ENCODE results near the gene ALAS1. TPM values are rescaled to one million over a fixed set of nuclear protein-coding genes. Genes with fewer than 3 reads are reported as not detected.

The ALAS1 gene
- total and polyA plus RNA-seq, 2 experiments from 2014 or later = 85.3 to 90.1 TPM

GRCh38 chr3:52228751-52229291, 30.9 kb downstream of the ALAS1 start:
- Histone ChIP-seq H3K4me1 (ENCODE audit: insufficient read depth) (no peaks in the 10 kb centered on the region), H3K9me3 (ENCODE audit: low read depth) (no peaks in the 10 kb centered on the region), H3K27ac (no peak overlapping the region), H3K4me2 (no peak overlapping the region), H3K4me3 (no peak overlapping the region), H4K20me1 (ENCODE audit: insufficient read depth, poor library complexity, severe bottlenecking) (no peaks in the 10 kb centered on the region), H3K79me2 (no peaks in the 10 kb centered on the region), H3K9me2 (replicated peaks; ENCODE audit: insufficient read depth) (no peaks in the 10 kb centered on the region), H3K27me3 (no peaks in the 10 kb centered on the region), H3K36me3 (replicated peaks; ENCODE audit: insufficient read depth, low read depth) (no peaks in the 10 kb centered on the region), H2AFZ (no peak overlapping the region)
- WGBS (ENCODE audit: low lambda C conversion rate, missing lambda C conversion rate) = 96% methylated on average over 21 of the region's 21 CpGs
- TF ChIP-seq EZH2 (IDR thresholded peaks at IDR 0.05; ENCODE audit: borderline replicate concordance) (no peak), EZH2phosphoT487 (IDR thresholded peaks at IDR 0.05; ENCODE audit: low read depth, severe bottlenecking, unreplicated experiment) (no peak)
- TF ChIP-seq, protein P1, sequence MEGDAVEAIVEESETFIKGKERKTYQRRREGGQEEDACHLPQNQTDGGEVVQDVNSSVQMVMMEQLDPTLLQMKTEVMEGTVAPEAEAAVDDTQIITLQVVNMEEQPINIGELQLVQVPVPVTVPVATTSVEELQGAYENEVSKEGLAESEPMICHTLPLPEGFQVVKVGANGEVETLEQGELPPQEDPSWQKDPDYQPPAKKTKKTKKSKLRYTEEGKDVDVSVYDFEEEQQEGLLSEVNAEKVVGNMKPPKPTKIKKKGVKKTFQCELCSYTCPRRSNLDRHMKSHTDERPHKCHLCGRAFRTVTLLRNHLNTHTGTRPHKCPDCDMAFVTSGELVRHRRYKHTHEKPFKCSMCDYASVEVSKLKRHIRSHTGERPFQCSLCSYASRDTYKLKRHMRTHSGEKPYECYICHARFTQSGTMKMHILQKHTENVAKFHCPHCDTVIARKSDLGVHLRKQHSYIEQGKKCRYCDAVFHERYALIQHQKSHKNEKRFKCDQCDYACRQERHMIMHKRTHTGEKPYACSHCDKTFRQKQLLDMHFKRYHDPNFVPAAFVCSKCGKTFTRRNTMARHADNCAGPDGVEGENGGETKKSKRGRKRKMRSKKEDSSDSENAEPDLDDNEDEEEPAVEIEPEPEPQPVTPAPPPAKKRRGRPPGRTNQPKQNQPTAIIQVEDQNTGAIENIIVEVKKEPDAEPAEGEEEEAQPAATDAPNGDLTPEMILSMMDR (IDR thresholded peaks at IDR 0.05; ENCODE audit: poor library complexity) = no peak
- DNase-seq (ENCODE audit: low spot score) = no peak

GRCh38 chr3:52229656-52230055, 31.7 kb downstream of the ALAS1 start:
- H3K4me3 ChIP-seq = no peak overlapping the region
- no peak overlapping the region for H2AFZ ChIP-seq
- no peaks in the 10 kb centered on the region for H3K9me2 ChIP-seq (replicated peaks; ENCODE audit: insufficient read depth)
- no peaks in the 10 kb centered on the region for H4K20me1 ChIP-seq (ENCODE audit: insufficient read depth, poor library complexity, severe bottlenecking)
- DNase-seq (ENCODE audit: low spot score) = no peak
- no peaks in the 10 kb centered on the region for H3K9me3 ChIP-seq (ENCODE audit: low read depth)
- TF ChIP-seq EZH2phosphoT487 (IDR thresholded peaks at IDR 0.05; ENCODE audit: low read depth, severe bottlenecking, unreplicated experiment) = no peak
- no peaks in the 10 kb centered on the region for H3K27me3 ChIP-seq
- no peak overlapping the region for H3K27ac ChIP-seq
- no peaks in the 10 kb centered on the region for H3K79me2 ChIP-seq
- H3K4me1 ChIP-seq (ENCODE audit: insufficient read depth) = no peaks in the 10 kb centered on the region
- H3K4me2 ChIP-seq = no peak overlapping the region
- no peaks in the 10 kb centered on the region for H3K36me3 ChIP-seq (replicated peaks; ENCODE audit: insufficient read depth, low read depth)
- 97% methylated on average over 13 of the region's 13 CpGs for WGBS (ENCODE audit: low lambda C conversion rate, missing lambda C conversion rate)

DNA sequence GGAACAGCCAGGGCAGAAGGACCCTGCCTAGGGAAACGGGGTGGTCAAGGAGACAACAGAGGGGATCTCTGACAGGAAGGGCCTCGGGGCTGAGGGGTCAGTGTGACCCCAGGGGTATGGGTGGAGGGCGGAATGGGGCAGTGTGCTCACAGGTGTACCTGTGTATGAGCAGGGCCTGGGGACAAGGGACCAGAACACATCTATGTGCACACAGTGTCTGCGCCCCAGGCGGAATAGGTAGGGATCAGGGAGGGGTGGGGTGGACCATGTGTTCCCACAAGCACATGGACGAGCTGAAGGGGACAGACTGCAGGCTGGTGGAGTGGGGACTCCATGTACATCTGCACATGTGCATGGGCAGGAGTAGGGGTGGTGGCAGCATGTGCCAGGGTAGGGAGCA, 32.5 kb downstream of the ALAS1 start:
- Histone ChIP-seq H3K9me3 (ENCODE audit: low read depth) (no peaks in the 10 kb centered on the region), H3K27me3 (no peaks in the 10 kb centered on the region), H3K27ac (no peak overlapping the region), H4K20me1 (ENCODE audit: insufficient read depth, poor library complexity, severe bottlenecking) (no peaks in the 10 kb centered on the region), H2AFZ (no peak overlapping the region), H3K36me3 (replicated peaks; ENCODE audit: insufficient read depth, low read depth) (no peaks in the 10 kb centered on the region), H3K79me2 (peaks cover 6% of the 10 kb centered on the region), H3K4me2 (no peak overlapping the region), H3K4me1 (ENCODE audit: insufficient read depth) (no peaks in the 10 kb centered on the region), H3K4me3 (no peak overlapping the region), H3K9me2 (replicated peaks; ENCODE audit: insufficient read depth) (no peaks in the 10 kb centered on the region)
- no peak for DNase-seq (ENCODE audit: low spot score)
- WGBS (ENCODE audit: low lambda C conversion rate, missing lambda C conversion rate) = 95% methylated on average over 6 of the region's 6 CpGs
- TF ChIP-seq EZH2 (IDR thresholded peaks at IDR 0.05; ENCODE audit: borderline replicate concordance) (no peak), EZH2phosphoT487 (IDR thresholded peaks at IDR 0.05; ENCODE audit: low read depth, severe bottlenecking, unreplicated experiment) (no peak)
- TF ChIP-seq, protein P1 (IDR thresholded peaks at IDR 0.05; ENCODE audit: poor library complexity) = no peak

GRCh38 chr3:52230889-52231499, 33.0 kb downstream of the ALAS1 start:
- 95% methylated on average over 16 of the region's 16 CpGs for WGBS (ENCODE audit: low lambda C conversion rate, missing lambda C conversion rate)
- no peaks in the 10 kb centered on the region for H3K9me3 ChIP-seq (ENCODE audit: low read depth)
- H2AFZ ChIP-seq = no peak overlapping the region
- H3K4me3 ChIP-seq = no peak overlapping the region
- TF ChIP-seq EZH2phosphoT487 (IDR thresholded peaks at IDR 0.05; ENCODE audit: low read depth, severe bottlenecking, unreplicated experiment) (no peak), EZH2 (IDR thresholded peaks at IDR 0.05; ENCODE audit: borderline replicate concordance) (no peak)
- TF ChIP-seq, protein P1 (IDR thresholded peaks at IDR 0.05; ENCODE audit: poor library complexity) = no peak
- no peaks in the 10 kb centered on the region for H3K36me3 ChIP-seq (replicated peaks; ENCODE audit: insufficient read depth, low read depth)
- no peak for DNase-seq (ENCODE audit: low spot score)
- H3K4me1 ChIP-seq (ENCODE audit: insufficient read depth) = no peaks in the 10 kb centered on the region
- H3K27ac ChIP-seq = no peak overlapping the region
- no peaks in the 10 kb centered on the region for H4K20me1 ChIP-seq (ENCODE audit: insufficient read depth, poor library complexity, severe bottlenecking)
- no peaks in the 10 kb centered on the region for H3K27me3 ChIP-seq
- peaks cover 12% of the 10 kb centered on the region for H3K79me2 ChIP-seq
- H3K9me2 ChIP-seq (replicated peaks; ENCODE audit: insufficient read depth) = no peaks in the 10 kb centered on the region
- no peak overlapping the region for H3K4me2 ChIP-seq
